ENCODE data around the gene POU2F1.
A peak's percentile ranks its signal among the peaks of the same experiment; 100 is the strongest.

The POU2F1 gene

GRCh38 chr1:167220537-167221125 lies at the start of gene POU2F1:
Gene POU2F1 (plus strand): TSS chr1:167220886. CDS start chr1:167220898, 12 bp downstream.
- peak; percentile 95 for DNase-seq (ENCODE audit: low read depth)

GRCh38 chr1:167171286-167171929 lies 49.3 kb upstream of the POU2F1 start:
- no peak for DNase-seq (ENCODE audit: low read depth)

GRCh38 chr1:167173516-167174184 lies 47.0 kb upstream of the POU2F1 start:
- no peak for DNase-seq (ENCODE audit: low read depth)

- no peak for DNase-seq (ENCODE audit: low read depth)
Measured at GRCh38 chr1:167175901-167176300, 44.8 kb upstream of the POU2F1 start.

GRCh38 chr1:167178831-167179230 lies 41.9 kb upstream of the POU2F1 start:
- no peak for DNase-seq (ENCODE audit: low read depth)

GRCh38 chr1:167182571-167183320 lies 37.9 kb upstream of the POU2F1 start:
- no peak for DNase-seq (ENCODE audit: low read depth)

GRCh38 chr1:167184081-167184480 lies 36.6 kb upstream of the POU2F1 start:
- DNase-seq (ENCODE audit: low read depth) = no peak

GRCh38 chr1:167185062-167185461 lies 35.6 kb upstream of the POU2F1 start:
- DNase-seq (ENCODE audit: low read depth) = no peak

GRCh38 chr1:167185974-167186657 lies 34.6 kb upstream of the POU2F1 start:
- DNase-seq (ENCODE audit: low read depth) = no peak

GRCh38 chr1:167186771-167187170 lies 33.9 kb upstream of the POU2F1 start:
- no peak for DNase-seq (ENCODE audit: low read depth)

- DNase-seq (ENCODE audit: low read depth) = no peak
Measured at GRCh38 chr1:167190747-167191237, 29.9 kb upstream of the POU2F1 start.

GRCh38 chr1:167191958-167192357 lies 28.7 kb upstream of the POU2F1 start:
- no peak for DNase-seq (ENCODE audit: low read depth)

GRCh38 chr1:167194182-167194581 lies 26.5 kb upstream of the POU2F1 start:
- DNase-seq (ENCODE audit: low read depth) = no peak

GRCh38 chr1:167196166-167196565 lies 24.5 kb upstream of the POU2F1 start:
- DNase-seq (ENCODE audit: low read depth) = no peak

GRCh38 chr1:167197236-167197635 lies 23.4 kb upstream of the POU2F1 start:
- no peak for DNase-seq (ENCODE audit: low read depth)

GRCh38 chr1:167197692-167198091 lies 23.0 kb upstream of the POU2F1 start:
- DNase-seq (ENCODE audit: low read depth) = no peak

GRCh38 chr1:167198518-167199133 lies 22.1 kb upstream of the POU2F1 start:
- DNase-seq (ENCODE audit: low read depth) = no peak

GRCh38 chr1:167199656-167200055 lies 21.0 kb upstream of the POU2F1 start:
- DNase-seq (ENCODE audit: low read depth) = no peak

- DNase-seq (ENCODE audit: low read depth) = no peak
Measured at GRCh38 chr1:167200272-167200671, 20.4 kb upstream of the POU2F1 start.

GRCh38 chr1:167200749-167201148 lies 19.9 kb upstream of the POU2F1 start:
- DNase-seq (ENCODE audit: low read depth) = no peak

GRCh38 chr1:167202049-167202448 lies 18.6 kb upstream of the POU2F1 start:
- no peak for DNase-seq (ENCODE audit: low read depth)

All from stimulated activated CD8-positive, alpha-beta memory T cell treated with anti-CD3 and anti-CD28 coated beads, Interleukin-7, amount 100 ng/mL, for 24 hours (primary cell).